Activated naive CD4-positive, alpha-beta T cell treated with Interleukin-2 at 50 U/mL for 16 hours (primary cell): ENCODE measurements around the gene RABGAP1L.
"Not testable (repeated sequence)": the region's sequence is repeated elsewhere in the genome, so short reads cannot be mapped to it uniquely, and the experiment has no call there.

Experiments used
- DNase-seq: peaks from one replicate; pipeline ENCODE4 v3.0.0-alpha.2; 2020

Gene RABGAP1L

GRCh38 chr1:174159252-174160108, at the start of gene RABGAP1L:
Gene RABGAP1L (plus strand): TSS chr1:174159520.
- peak; percentile 92 for DNase-seq

- DNase-seq: no peak
Observed at GRCh38 chr1:174110053-174110452, 49.3 kb upstream of the RABGAP1L start.

GRCh38 chr1:174112489-174113162, 46.7 kb upstream of the RABGAP1L start:
- no peak for DNase-seq

- DNase-seq: no peak
Observed at GRCh38 chr1:174114106-174114505, 45.2 kb upstream of the RABGAP1L start.

GRCh38 chr1:174114788-174115448, 44.4 kb upstream of the RABGAP1L start:
- no peak for DNase-seq

GRCh38 chr1:174116042-174116441, 43.3 kb upstream of the RABGAP1L start:
- no peak for DNase-seq

- no peak for DNase-seq
Observed at GRCh38 chr1:174118751-174119150, 40.6 kb upstream of the RABGAP1L start.

- not testable (repeated sequence) for DNase-seq
Observed at GRCh38 chr1:174122318-174122717, 37.0 kb upstream of the RABGAP1L start.

GRCh38 chr1:174123843-174124242, 35.5 kb upstream of the RABGAP1L start:
- no peak for DNase-seq

- not testable (repeated sequence) for DNase-seq
Observed at GRCh38 chr1:174127176-174127575, 32.1 kb upstream of the RABGAP1L start.

- no peak for DNase-seq
Observed at GRCh38 chr1:174131032-174131638, 28.2 kb upstream of the RABGAP1L start.

- no peak for DNase-seq
Observed at GRCh38 chr1:174134003-174134659, 25.2 kb upstream of the RABGAP1L start.

- no peak for DNase-seq
Observed at GRCh38 chr1:174135211-174135610, 24.1 kb upstream of the RABGAP1L start.

GRCh38 chr1:174136714-174137113, 22.6 kb upstream of the RABGAP1L start:
- DNase-seq: no peak

- DNase-seq: no peak
Observed at GRCh38 chr1:174142836-174143235, 16.5 kb upstream of the RABGAP1L start.

- DNase-seq: not testable (repeated sequence)
Observed at GRCh38 chr1:174143727-174144396, 15.5 kb upstream of the RABGAP1L start.

GRCh38 chr1:174144397-174144783, 14.9 kb upstream of the RABGAP1L start:
- not testable (repeated sequence) for DNase-seq

GRCh38 chr1:174149216-174149615, 10.1 kb upstream of the RABGAP1L start:
- DNase-seq: no peak

- no peak for DNase-seq
Observed at GRCh38 chr1:174150499-174150898, 8.8 kb upstream of the RABGAP1L start.

- DNase-seq: no peak
Observed at GRCh38 chr1:174152427-174152826, 6.9 kb upstream of the RABGAP1L start.

- no peak for DNase-seq
Observed at GRCh38 chr1:174153085-174153824, 6.1 kb upstream of the RABGAP1L start.

GRCh38 chr1:174153825-174154107, 5.6 kb upstream of the RABGAP1L start:
- DNase-seq: no peak
